ENCODE results near the gene DUSP22.
"Not testable (repeated sequence)": the region's sequence is repeated elsewhere in the genome, so short reads cannot be mapped to it uniquely, and the experiment has no call there.

The DUSP22 gene

GRCh38 chr6:320351-321157 is 28.3 kb downstream of the DUSP22 start:
- no peaks in the 10 kb centered on the region; the same call in 1 of the 2 replicates for H3K27me3 ChIP-seq (ENCODE audit: control insufficient read depth, insufficient read depth, low read length)
- H3K27ac ChIP-seq (ENCODE audit: low read depth, low read length) = no peak overlapping the region
- H3K9me3 ChIP-seq (ENCODE audit: control insufficient read depth, insufficient read depth, low read depth, low read length) = peaks cover 47% of the 10 kb centered on the region; the same call in 1 of the 2 replicates
- peaks cover 11% of the 10 kb centered on the region for H3K4me1 ChIP-seq (ENCODE audit: control insufficient read depth, insufficient read depth, low read length)
- H3K9ac ChIP-seq (ENCODE audit: low read length) = no peak overlapping the region
- H3K36me3 ChIP-seq (ENCODE audit: control insufficient read depth, insufficient read depth, low read length) = no peaks in the 10 kb centered on the region
- H3K4me3 ChIP-seq (ENCODE audit: low read depth, low read length) = no peak overlapping the region

GRCh38 chr6:321158-321438 is 28.8 kb downstream of the DUSP22 start:
- Histone ChIP-seq H3K4me1 (ENCODE audit: control insufficient read depth, insufficient read depth, low read length) (peaks cover 11% of the 10 kb centered on the region), H3K36me3 (ENCODE audit: control insufficient read depth, insufficient read depth, low read length) (no peaks in the 10 kb centered on the region), H3K9ac (ENCODE audit: low read length) (no peak overlapping the region), H3K27me3 (ENCODE audit: control insufficient read depth, insufficient read depth, low read length) (no peaks in the 10 kb centered on the region; the same call in 1 of the 2 replicates), H3K9me3 (ENCODE audit: control insufficient read depth, insufficient read depth, low read depth, low read length) (peaks cover 46% of the 10 kb centered on the region; the same call in 1 of the 2 replicates), H3K27ac (ENCODE audit: low read depth, low read length) (no peak overlapping the region), H3K4me3 (ENCODE audit: low read depth, low read length) (no peak overlapping the region)

GRCh38 chr6:321536-322258 is 29.4 kb downstream of the DUSP22 start:
- no peak overlapping the region for H3K4me3 ChIP-seq (ENCODE audit: low read depth, low read length)
- no peak overlapping the region for H3K27ac ChIP-seq (ENCODE audit: low read depth, low read length)
- no peak overlapping the region for H3K9ac ChIP-seq (ENCODE audit: low read length)
- H3K27me3 ChIP-seq (ENCODE audit: control insufficient read depth, insufficient read depth, low read length) = no peaks in the 10 kb centered on the region; the same call in 1 of the 2 replicates
- H3K9me3 ChIP-seq (ENCODE audit: control insufficient read depth, insufficient read depth, low read depth, low read length) = peaks cover 48% of the 10 kb centered on the region; the same call in 1 of the 2 replicates
- H3K4me1 ChIP-seq (ENCODE audit: control insufficient read depth, insufficient read depth, low read length) = peaks cover 11% of the 10 kb centered on the region
- H3K36me3 ChIP-seq (ENCODE audit: control insufficient read depth, insufficient read depth, low read length) = no peaks in the 10 kb centered on the region

GRCh38 chr6:322259-322930 is 30.1 kb downstream of the DUSP22 start:
- H3K9ac ChIP-seq (ENCODE audit: low read length) = no peak overlapping the region
- H3K9me3 ChIP-seq (ENCODE audit: control insufficient read depth, insufficient read depth, low read depth, low read length) = peaks cover 50% of the 10 kb centered on the region; the same call in 1 of the 2 replicates
- H3K27ac ChIP-seq (ENCODE audit: low read depth, low read length) = no peak overlapping the region
- H3K4me1 ChIP-seq (ENCODE audit: control insufficient read depth, insufficient read depth, low read length) = peaks cover 11% of the 10 kb centered on the region
- H3K4me3 ChIP-seq (ENCODE audit: low read depth, low read length) = no peak overlapping the region
- H3K27me3 ChIP-seq (ENCODE audit: control insufficient read depth, insufficient read depth, low read length) = no peaks in the 10 kb centered on the region; the same call in 1 of the 2 replicates
- no peaks in the 10 kb centered on the region for H3K36me3 ChIP-seq (ENCODE audit: control insufficient read depth, insufficient read depth, low read length)

- Histone ChIP-seq H3K27me3 (ENCODE audit: control insufficient read depth, insufficient read depth, low read length) (no peaks in the 10 kb centered on the region; the same call in 1 of the 2 replicates), H3K36me3 (ENCODE audit: control insufficient read depth, insufficient read depth, low read length) (no peaks in the 10 kb centered on the region), H3K4me1 (ENCODE audit: control insufficient read depth, insufficient read depth, low read length) (peaks cover 11% of the 10 kb centered on the region), H3K9ac (ENCODE audit: low read length) (no peak overlapping the region), H3K4me3 (ENCODE audit: low read depth, low read length) (no peak overlapping the region), H3K9me3 (ENCODE audit: control insufficient read depth, insufficient read depth, low read depth, low read length) (peaks cover 49% of the 10 kb centered on the region; the same call in 1 of the 2 replicates), H3K27ac (ENCODE audit: low read depth, low read length) (no peak overlapping the region)
Measured at GRCh38 chr6:322940-323729, 30.8 kb downstream of the DUSP22 start.

GRCh38 chr6:323730-324088 is 31.4 kb downstream of the DUSP22 start:
- no peaks in the 10 kb centered on the region for H3K36me3 ChIP-seq (ENCODE audit: control insufficient read depth, insufficient read depth, low read length)
- H3K9me3 ChIP-seq (ENCODE audit: control insufficient read depth, insufficient read depth, low read depth, low read length) = peaks cover 49% of the 10 kb centered on the region; the same call in 1 of the 2 replicates
- H3K4me3 ChIP-seq (ENCODE audit: low read depth, low read length) = no peak overlapping the region
- peaks cover 11% of the 10 kb centered on the region for H3K4me1 ChIP-seq (ENCODE audit: control insufficient read depth, insufficient read depth, low read length)
- H3K27ac ChIP-seq (ENCODE audit: low read depth, low read length) = no peak overlapping the region
- H3K9ac ChIP-seq (ENCODE audit: low read length) = no peak overlapping the region
- H3K27me3 ChIP-seq (ENCODE audit: control insufficient read depth, insufficient read depth, low read length) = no peaks in the 10 kb centered on the region; the same call in 1 of the 2 replicates

GRCh38 chr6:324116-324728 is 31.9 kb downstream of the DUSP22 start:
- Histone ChIP-seq H3K27ac (ENCODE audit: low read depth, low read length) (no peak overlapping the region), H3K4me3 (ENCODE audit: low read depth, low read length) (no peak overlapping the region), H3K4me1 (ENCODE audit: control insufficient read depth, insufficient read depth, low read length) (peaks cover 11% of the 10 kb centered on the region), H3K27me3 (ENCODE audit: control insufficient read depth, insufficient read depth, low read length) (no peaks in the 10 kb centered on the region; the same call in 1 of the 2 replicates), H3K36me3 (ENCODE audit: control insufficient read depth, insufficient read depth, low read length) (no peaks in the 10 kb centered on the region), H3K9ac (ENCODE audit: low read length) (no peak overlapping the region), H3K9me3 (ENCODE audit: control insufficient read depth, insufficient read depth, low read depth, low read length) (peaks cover 52% of the 10 kb centered on the region; the same call in 1 of the 2 replicates)

- H3K36me3 ChIP-seq (ENCODE audit: control insufficient read depth, insufficient read depth, low read length) = no peaks in the 10 kb centered on the region
- no peaks in the 10 kb centered on the region; the same call in 1 of the 2 replicates for H3K27me3 ChIP-seq (ENCODE audit: control insufficient read depth, insufficient read depth, low read length)
- no peak overlapping the region for H3K27ac ChIP-seq (ENCODE audit: low read depth, low read length)
- no peak overlapping the region for H3K4me3 ChIP-seq (ENCODE audit: low read depth, low read length)
- H3K9ac ChIP-seq (ENCODE audit: low read length) = no peak overlapping the region
- H3K4me1 ChIP-seq (ENCODE audit: control insufficient read depth, insufficient read depth, low read length) = peaks cover 11% of the 10 kb centered on the region
- peaks cover 48% of the 10 kb centered on the region; the same call in 1 of the 2 replicates for H3K9me3 ChIP-seq (ENCODE audit: control insufficient read depth, insufficient read depth, low read depth, low read length)
Measured at GRCh38 chr6:324729-325125, 32.4 kb downstream of the DUSP22 start.

GRCh38 chr6:325161-325860 is 33.0 kb downstream of the DUSP22 start:
- Histone ChIP-seq H3K4me1 (ENCODE audit: control insufficient read depth, insufficient read depth, low read length) (peaks cover 11% of the 10 kb centered on the region), H3K9me3 (ENCODE audit: control insufficient read depth, insufficient read depth, low read depth, low read length) (peaks cover 42% of the 10 kb centered on the region; the same call in 1 of the 2 replicates)
- not testable (repeated sequence) for H3K27ac ChIP-seq (ENCODE audit: low read depth, low read length); H3K9ac ChIP-seq (ENCODE audit: low read length); H3K27me3 ChIP-seq (ENCODE audit: control insufficient read depth, insufficient read depth, low read length); H3K36me3 ChIP-seq (ENCODE audit: control insufficient read depth, insufficient read depth, low read length); H3K4me3 ChIP-seq (ENCODE audit: low read depth, low read length)

GRCh38 chr6:326066-326465 is 33.8 kb downstream of the DUSP22 start:
- H3K27ac ChIP-seq (ENCODE audit: low read depth, low read length); H3K9ac ChIP-seq (ENCODE audit: low read length); H3K4me3 ChIP-seq (ENCODE audit: low read depth, low read length); H3K36me3 ChIP-seq (ENCODE audit: control insufficient read depth, insufficient read depth, low read length); H3K27me3 ChIP-seq (ENCODE audit: control insufficient read depth, insufficient read depth, low read length): not testable (repeated sequence)
- Histone ChIP-seq H3K4me1 (ENCODE audit: control insufficient read depth, insufficient read depth, low read length) (peaks cover 11% of the 10 kb centered on the region), H3K9me3 (ENCODE audit: control insufficient read depth, insufficient read depth, low read depth, low read length) (peaks cover 39% of the 10 kb centered on the region; the same call in 1 of the 2 replicates)
